Activated CD4-positive, alpha-beta T cell treated with anti-CD3 and anti-CD28 coated beads, Interleukin-2, amount 10 ng/mL, durations not matched to agents 24 days and 14 days (primary cell): ENCODE data around the gene PLK2. TPM values are rescaled to one million over a fixed set of nuclear protein-coding genes. Genes with fewer than 3 reads are reported as not detected.

Experiments
- DNase-seq: peaks from one replicate; pipeline ENCODE4 v3.0.0; 2022
- H3K27ac Mint-ChIP-seq: one replicate; pipeline ENCODE4 v1.8.0; 2022; ENCODE audit warnings: mild to moderate bottlenecking, mixed read lengths
- H3K27me3 Mint-ChIP-seq: one replicate; pipeline ENCODE4 v1.8.0; 2022; ENCODE audit warnings: mixed read lengths
- H3K36me3 Mint-ChIP-seq: one replicate; pipeline ENCODE4 v1.8.0; 2022; ENCODE audit warnings: low read depth, mild to moderate bottlenecking, mixed read lengths
- H3K4me1 Mint-ChIP-seq: one replicate; pipeline ENCODE4 v1.8.0; 2021; ENCODE audit warnings: mixed read lengths
- H3K4me3 Mint-ChIP-seq: one replicate; pipeline ENCODE4 v1.8.0; 2022; ENCODE audit warnings: mild to moderate bottlenecking, moderate library complexity, mixed read lengths
- H3K9me3 Mint-ChIP-seq: one replicate; pipeline ENCODE4 v1.8.0; 2021; ENCODE audit warnings: mixed read lengths
- intact Hi-C: fragments of 100-400 bp; cut with micrococcal nuclease; formaldehyde crosslinking; loops from one replicate; pipeline ENCODE4 v1.15.1; 2023
- total RNA-seq: library from RNA; stranded (reverse); gene quantifications from 2 replicates; pipeline ENCODE4 v1.2.3, GENCODE V29; 2022

PLK2 gene
- total RNA-seq, 1 donor from 2014 or later: 30.1 TPM

- peak; percentile 14 for DNase-seq
- H3K27ac Mint-ChIP-seq: no peak overlapping the region
- no peaks in the 10 kb centered on the region for H3K36me3 Mint-ChIP-seq
- H3K27me3 Mint-ChIP-seq: peaks cover 2% of the 10 kb centered on the region
- intact Hi-C loops: no loop called here
- H3K4me3 Mint-ChIP-seq: no peak overlapping the region
- H3K9me3 Mint-ChIP-seq: no peaks in the 10 kb centered on the region
- no peaks in the 10 kb centered on the region for H3K4me1 Mint-ChIP-seq
Measured at GRCh38 chr5:58407042-58407719, 52.7 kb downstream of the PLK2 start.

GRCh38 chr5:58406394-58406793 lies 53.5 kb downstream of the PLK2 start:
- Mint-ChIP-seq H3K4me3 (no peak overlapping the region), H3K27ac (no peak overlapping the region), H3K27me3 (peaks cover 2% of the 10 kb centered on the region), H3K36me3 (no peaks in the 10 kb centered on the region), H3K4me1 (no peaks in the 10 kb centered on the region), H3K9me3 (no peaks in the 10 kb centered on the region)
- intact Hi-C loops: no loop called here
- DNase-seq: peak; percentile 24

- Mint-ChIP-seq H3K4me3 (no peak overlapping the region), H3K9me3 (no peaks in the 10 kb centered on the region), H3K4me1 (no peaks in the 10 kb centered on the region), H3K27ac (no peak overlapping the region), H3K27me3 (peaks cover 2% of the 10 kb centered on the region), H3K36me3 (no peaks in the 10 kb centered on the region)
- DNase-seq: peak; percentile 20
- intact Hi-C loops: no loop called here
Measured at GRCh38 chr5:58405175-58405574, 54.7 kb downstream of the PLK2 start.

- Mint-ChIP-seq H3K27ac (no peak overlapping the region), H3K27me3 (peaks cover 2% of the 10 kb centered on the region), H3K36me3 (no peaks in the 10 kb centered on the region), H3K4me3 (no peak overlapping the region), H3K9me3 (no peaks in the 10 kb centered on the region), H3K4me1 (no peaks in the 10 kb centered on the region)
- DNase-seq: peak; percentile 11
- intact Hi-C loops: no loop called here
Measured at GRCh38 chr5:58404734-58405133, 55.2 kb downstream of the PLK2 start.

Other genes starting within 250 kb of the PLK2 start
- not detected in 2 replicates for gene GAPT, start 31.3 kb upstream of the PLK2 start, total RNA-seq
- not detected in 2 replicates for gene RAB3C, start 123.0 kb upstream of the PLK2 start, total RNA-seq